Trophoblast cell (in vitro differentiated cells and primary cell): Measurements from ENCODE around the gene PDCD1LG2.
"Not testable (repeated sequence)": the region's sequence is repeated elsewhere in the genome, so short reads cannot be mapped to it uniquely, and the experiment has no call there.

Experiments used
- DNase-seq, 2 donors: peaks; one replicate each; pipeline ENCODE4 v3.0.0-alpha.2; 2016
- H2AFZ ChIP-seq: 2 replicates; pipeline ENCODE4 v1.6.1; 2013; ENCODE audit warnings: low read length, moderate library complexity, mild to moderate bottlenecking; ENCODE audit not compliant: insufficient read depth, poor library complexity
- H2AK5ac ChIP-seq: 2 replicates; pipeline ENCODE4 v1.6.1; 2013; ENCODE audit warnings: mild to moderate bottlenecking, low read length
- H2BK120ac ChIP-seq: 2 replicates; pipeline ENCODE4 v1.6.1; 2013; ENCODE audit warnings: low read length, mild to moderate bottlenecking, moderate library complexity; ENCODE audit not compliant: insufficient read depth, poor library complexity
- H2BK12ac ChIP-seq: 2 replicates; pipeline ENCODE4 v1.6.1; 2013; ENCODE audit warnings: mild to moderate bottlenecking, low read length, moderate library complexity
- H2BK5ac ChIP-seq: 2 replicates; pipeline ENCODE4 v1.6.1; 2013; ENCODE audit warnings: low read length, low read depth, moderate library complexity, mild to moderate bottlenecking; ENCODE audit not compliant: poor library complexity
- H3K14ac ChIP-seq: 2 replicates; pipeline ENCODE4 v1.6.1; 2013; ENCODE audit warnings: mild to moderate bottlenecking, low read length
- H3K18ac ChIP-seq: 2 replicates; pipeline ENCODE4 v1.6.1; 2013; ENCODE audit warnings: mild to moderate bottlenecking, low read length
- H3K23ac ChIP-seq: 2 replicates; pipeline ENCODE4 v1.6.1; 2013; ENCODE audit warnings: low read length
- H3K27ac ChIP-seq: 2 replicates; pipeline ENCODE4 v1.5.1; 2013; ENCODE audit warnings: low read depth, mild to moderate bottlenecking, inconsistent platforms, low read length, moderate library complexity
- H3K27me3 ChIP-seq: 2 replicates; pipeline ENCODE4 v1.6.1; 2013; ENCODE audit warnings: inconsistent platforms, mild to moderate bottlenecking, low read length, moderate library complexity; ENCODE audit not compliant: insufficient read depth
- H3K36me3 ChIP-seq, 2 experiments: 1 replicate in 1 of 2; 2 replicates in 1 of 2; pipeline ENCODE4 v1.6.1; 2013; ENCODE audit warnings: low read length in 2 of 2, mild to moderate bottlenecking in 2 of 2, moderate library complexity in 1 of 2; ENCODE audit not compliant: insufficient read depth in 2 of 2, control insufficient read depth in 1 of 2
- H3K4ac ChIP-seq: 2 replicates; pipeline ENCODE4 v1.6.1; 2013; ENCODE audit warnings: low read depth, mild to moderate bottlenecking, low read length, moderate library complexity
- H3K4me1 ChIP-seq, 2 experiments: 1 replicate in 1 of 2; 2 replicates in 1 of 2; pipeline ENCODE4 v1.6.1; 2013; ENCODE audit warnings: low read length in 2 of 2, mild to moderate bottlenecking in 2 of 2, moderate library complexity in 1 of 2; ENCODE audit not compliant: insufficient read depth in 2 of 2, control insufficient read depth in 1 of 2
- H3K4me2 ChIP-seq: 2 replicates; pipeline ENCODE4 v1.6.1; 2013; ENCODE audit warnings: inconsistent platforms, mild to moderate bottlenecking, low read length, moderate library complexity
- H3K4me3 ChIP-seq: 2 replicates; pipeline ENCODE4 v1.5.1; 2013; ENCODE audit warnings: mild to moderate bottlenecking, low read depth, low read length, inconsistent platforms
- H3K79me1 ChIP-seq: one replicate; pipeline ENCODE4 v1.6.1; 2013; ENCODE audit warnings: low read length
- H3K79me2 ChIP-seq: 2 replicates; pipeline ENCODE4 v1.6.1; 2013; ENCODE audit warnings: low read length, mild to moderate bottlenecking; ENCODE audit not compliant: control insufficient read depth, insufficient read depth, poor library complexity
- H3K9ac ChIP-seq: 2 replicates; pipeline ENCODE4 v1.6.1; 2013; ENCODE audit warnings: mild to moderate bottlenecking, low read length
- H3K9me3 ChIP-seq: 2 replicates; pipeline ENCODE4 v1.6.1; 2013; ENCODE audit warnings: low read depth, mild to moderate bottlenecking, control low read depth, inconsistent platforms, low read length; ENCODE audit not compliant: insufficient read depth
- H4K12ac ChIP-seq: 2 replicates; pipeline ENCODE4 v1.6.1; 2013; ENCODE audit warnings: low read depth, mild to moderate bottlenecking, low read length, moderate library complexity
- H4K8ac ChIP-seq: 2 replicates; pipeline ENCODE4 v1.6.1; 2013; ENCODE audit warnings: low read depth, mild to moderate bottlenecking, low read length, moderate library complexity
- H4K91ac ChIP-seq: one replicate; pipeline ENCODE4 v1.6.1; 2013; ENCODE audit warnings: low read depth, mild to moderate bottlenecking, low read length, moderate library complexity
- WGBS: extraction: QIAGEN DNeasy Blood & Tissue Kit; methylation state at CpG from one replicate; pipeline ENCODE4 v1.1.7; 2013; ENCODE audit warnings: missing lambda C conversion rate; ENCODE audit not compliant: insufficient read length, insufficient coverage; ENCODE audit errors: extremely low coverage; 5-methylcytosine and 5-hydroxymethylcytosine counted together

PDCD1LG2 gene

GRCh38 chr9:5494765-5495164 lies 15.6 kb upstream of the PDCD1LG2 start:
- not testable (repeated sequence) for H2BK120ac ChIP-seq, H3K36me3 ChIP-seq, DNase-seq, H3K27me3 ChIP-seq, H4K8ac ChIP-seq, H3K9ac ChIP-seq, H2AK5ac ChIP-seq, H2AFZ ChIP-seq, H3K23ac ChIP-seq, H3K79me1 ChIP-seq, H3K4ac ChIP-seq, H3K79me2 ChIP-seq, H3K4me2 ChIP-seq, H3K4me3 ChIP-seq, H3K27ac ChIP-seq, H2BK5ac ChIP-seq, H3K9me3 ChIP-seq, H3K18ac ChIP-seq, H3K4me1 ChIP-seq, H3K14ac ChIP-seq, H2BK12ac ChIP-seq, H4K91ac ChIP-seq, H4K12ac ChIP-seq
- WGBS = no CpG with 5 or more reads among the region's 3 CpGs

GRCh38 chr9:5499157-5499556 lies 11.2 kb upstream of the PDCD1LG2 start:
- Histone ChIP-seq H3K9me3 (peaks cover 1% of the 10 kb centered on the region), H2BK120ac (no peak overlapping the region), H4K8ac (no peak overlapping the region), H3K4me1 (no peaks in the 10 kb centered on the region), H3K79me2 (no peaks in the 10 kb centered on the region), H3K4me3 (no peak overlapping the region), H3K14ac (no peak overlapping the region), H2BK12ac (no peak overlapping the region), H2AFZ (no peak overlapping the region), H3K4me2 (no peak overlapping the region), H3K27ac (no peak overlapping the region), H4K12ac (no peak overlapping the region), H3K23ac (no peak overlapping the region), H3K36me3 (no peaks in the 10 kb centered on the region), H2AK5ac (no peak overlapping the region), H2BK5ac (no peak overlapping the region), H3K4ac (no peak overlapping the region), H4K91ac (no peak overlapping the region), H3K27me3 (no peaks in the 10 kb centered on the region), H3K9ac (no peak overlapping the region), H3K18ac (no peak overlapping the region), H3K79me1 (no peaks in the 10 kb centered on the region)
- DNase-seq = no peak
- no CpG with 5 or more reads among the region's 1 CpG for WGBS

GRCh38 chr9:5499889-5500398 lies 10.4 kb upstream of the PDCD1LG2 start:
- H3K23ac ChIP-seq = no peak overlapping the region
- no peak for DNase-seq
- H4K91ac ChIP-seq = no peak overlapping the region
- H2BK5ac ChIP-seq = no peak overlapping the region
- no peaks in the 10 kb centered on the region for H3K36me3 ChIP-seq
- no peak overlapping the region for H3K27ac ChIP-seq
- no peaks in the 10 kb centered on the region for H3K27me3 ChIP-seq
- no peak overlapping the region for H4K8ac ChIP-seq
- no peak overlapping the region for H3K4me2 ChIP-seq
- no peak overlapping the region for H3K4me3 ChIP-seq
- no peaks in the 10 kb centered on the region for H3K79me2 ChIP-seq
- H2BK12ac ChIP-seq = no peak overlapping the region
- H3K4me1 ChIP-seq = no peaks in the 10 kb centered on the region
- H3K18ac ChIP-seq = no peak overlapping the region
- H4K12ac ChIP-seq = no peak overlapping the region
- H3K14ac ChIP-seq = no peak overlapping the region
- no peak overlapping the region for H2AFZ ChIP-seq
- H2AK5ac ChIP-seq = no peak overlapping the region
- no CpG with 5 or more reads among the region's 4 CpGs for WGBS
- H3K79me1 ChIP-seq = no peaks in the 10 kb centered on the region
- H3K4ac ChIP-seq = no peak overlapping the region
- H2BK120ac ChIP-seq = no peak overlapping the region
- H3K9ac ChIP-seq = no peak overlapping the region
- peaks cover 1% of the 10 kb centered on the region for H3K9me3 ChIP-seq

- no peaks in the 10 kb centered on the region for H3K4me1 ChIP-seq
- no peak overlapping the region for H4K8ac ChIP-seq
- no peak overlapping the region for H3K4ac ChIP-seq
- no peak for DNase-seq
- H3K27me3 ChIP-seq = no peaks in the 10 kb centered on the region
- H3K23ac ChIP-seq = no peak overlapping the region
- H3K14ac ChIP-seq = no peak overlapping the region
- H2BK120ac ChIP-seq = no peak overlapping the region
- no peak overlapping the region for H3K18ac ChIP-seq
- WGBS = no CpG with 5 or more reads among the region's 18 CpGs
- no peak overlapping the region for H2AK5ac ChIP-seq
- H4K91ac ChIP-seq = no peak overlapping the region
- H3K79me2 ChIP-seq = no peaks in the 10 kb centered on the region
- H3K36me3 ChIP-seq = no peaks in the 10 kb centered on the region
- H3K79me1 ChIP-seq = no peaks in the 10 kb centered on the region
- H3K4me2 ChIP-seq = no peak overlapping the region
- H3K9ac ChIP-seq = no peak overlapping the region
- no peak overlapping the region for H2AFZ ChIP-seq
- no peak overlapping the region for H2BK12ac ChIP-seq
- no peak overlapping the region for H4K12ac ChIP-seq
- no peak overlapping the region for H3K27ac ChIP-seq
- no peak overlapping the region for H2BK5ac ChIP-seq
- peaks cover 1% of the 10 kb centered on the region for H3K9me3 ChIP-seq
- no peak overlapping the region for H3K4me3 ChIP-seq
Observed at GRCh38 chr9:5500441-5501235, 9.7 kb upstream of the PDCD1LG2 start.
